K562 (cell line): ENCODE data around the gene MPG. TPM values are rescaled to one million over a fixed set of nuclear protein-coding genes. Genes with fewer than 3 reads are reported as not detected.
"Not testable (repeated sequence)": the region's sequence is repeated elsewhere in the genome, so short reads cannot be mapped to it uniquely, and the experiment has no call there.

ENCODE experiments used
- ATAC-seq: fragments of 200-7000 bp; cut with Tn5 transposase; 3 replicates; pipeline ENCODE4 v1.9.1; 2020; ENCODE audit warnings: moderate library complexity
- BruUV-seq: library from RNA; stranded (reverse); fragments of 400-500 nt; replicated peaks from 2 replicates; lab custom pipeline; 2021; lab: Mats Ljungman, UMichigan
- CTCF ChIA-PET: fragments of 300-600 bp; formaldehyde crosslinking; extraction: SDS; loops from one replicate; lab custom pipeline; 2021; ENCODE audit warnings: low intra/inter-chr PET ratio; lab: Yijun Ruan, JAX
- POLR2A ChIA-PET: fragments of 300-600, 350-650 bp; sonication (Branson Sonifier 250); formaldehyde crosslinking; extraction: SDS; loops from one replicate; lab custom pipeline; 2021; ENCODE audit warnings: antibody characterized with exemption, inconsistent platforms; lab: Yijun Ruan, JAX
- DNase-seq, 4 experiments: peaks; one replicate each; pipeline versions ENCODE4 v3.0.0 to v3.0.0-alpha.2; 2011 to 2018; ENCODE audit warnings: low spot score in 3 of 4, mixed read lengths in 3 of 4; ENCODE audit errors: extremely low read depth in 1 of 4
- FAIRE-seq: peaks from 2 replicates; lab custom pipeline; 2011; peaks lifted over from hg19 to GRCh38; lab: Jason Lieb, UNC
- H2AFZ ChIP-seq: 2 replicates; pipeline ENCODE4 v1.6.0; 2011; ENCODE audit warnings: low read depth, low read length, control low read depth, inconsistent platforms
- H3K27ac ChIP-seq: fragments of 200-600 bp; 3 replicates; pipeline ENCODE4 v1.8.0; 2011; ENCODE audit warnings: low read depth, mild to moderate bottlenecking, control low read depth, inconsistent platforms, low read length, moderate library complexity, mixed read lengths; ENCODE audit errors: extremely low read depth
- H3K27me3 ChIP-seq, 2 experiments: fragments of 300-600 bp in 1 of 2; 2 replicates in 1 of 2; 3 replicates in 1 of 2; pipeline versions ENCODE4 v1.6.0 to v1.8.0; 2011; ENCODE audit warnings: inconsistent platforms in 2 of 2, low read length in 2 of 2, mild to moderate bottlenecking in 1 of 2, mixed read lengths in 1 of 2, moderate library complexity in 1 of 2; ENCODE audit not compliant: control insufficient read depth in 2 of 2, insufficient read depth in 2 of 2
- H3K36me3 ChIP-seq: fragments of 300-600 bp; 3 replicates; pipeline ENCODE4 v1.8.0; 2011; ENCODE audit warnings: mild to moderate bottlenecking, low read length, inconsistent platforms; ENCODE audit not compliant: control insufficient read depth, insufficient read depth
- H3K4me1 ChIP-seq, 2 experiments: fragments of 200-600 bp in 1 of 2; replicated peaks in 1 of 2; 2 replicates in 1 of 2; 3 replicates in 1 of 2; pipeline versions ENCODE4 v1.5.1 to v1.8.0; 2011; ENCODE audit warnings: inconsistent platforms in 2 of 2, low read length in 2 of 2, mild to moderate bottlenecking in 1 of 2, mixed read lengths in 1 of 2, moderate library complexity in 1 of 2; ENCODE audit not compliant: control insufficient read depth in 2 of 2, insufficient read depth in 2 of 2
- H3K4me2 ChIP-seq: 2 replicates; pipeline ENCODE4 v1.6.1; 2011; ENCODE audit warnings: low read length, control low read depth, inconsistent platforms, mixed read lengths; ENCODE audit not compliant: insufficient read depth
- H3K4me3 ChIP-seq: fragments of 200-600 bp; sonication (generic), shearing (Covaris generic); 2 replicates; pipeline ENCODE4 v1.5.1; 2016; ENCODE audit warnings: control low read depth, inconsistent platforms
- H3K79me2 ChIP-seq: fragments of 200-600 bp; 3 replicates; pipeline ENCODE4 v1.8.0; 2011; ENCODE audit warnings: low read length, inconsistent platforms; ENCODE audit not compliant: control insufficient read depth, insufficient read depth
- H3K9ac ChIP-seq, 2 experiments: 2 replicates each; pipeline versions ENCODE4 v1.6.0 to v1.6.1; 2011; ENCODE audit warnings: low read depth in 2 of 2, low read length in 2 of 2, control low read depth in 1 of 2, inconsistent platforms in 1 of 2, mild to moderate bottlenecking in 1 of 2, mixed read lengths in 1 of 2; ENCODE audit not compliant: insufficient read depth in 1 of 2
- H3K9me1 ChIP-seq: one replicate; pipeline ENCODE4 v1.6.0; 2011; ENCODE audit warnings: inconsistent platforms, mild to moderate bottlenecking, low read length, moderate library complexity; ENCODE audit not compliant: control insufficient read depth, insufficient read depth
- H3K9me3 ChIP-seq: replicated peaks from 2 replicates; pipeline ENCODE4 v1.5.1; 2011; ENCODE audit warnings: low read depth, low read length, inconsistent platforms; ENCODE audit not compliant: control insufficient read depth, insufficient read depth
- H4K20me1 ChIP-seq: replicated peaks from 2 replicates; pipeline ENCODE4 v1.6.1; 2011; ENCODE audit warnings: low read length, inconsistent platforms, mixed read lengths; ENCODE audit not compliant: control insufficient read depth, insufficient read depth
- ZNF699 ChIP-seq: fragments of 250-450 bp; sonication (Bioruptor Pico); IDR thresholded peaks from 2 replicates; pipeline ENCODE4 v1.8.0; 2021; ENCODE audit warnings: mild to moderate bottlenecking, moderate library complexity; ENCODE audit not compliant: insufficient replicate concordance
- WGBS: fragments of 100-300 bp; shearing (Covaris generic); methylation state at CpG from one replicate; pipeline ENCODE4 v1.1.6; 2016; ENCODE audit warnings: low coverage, mixed read lengths; ENCODE audit not compliant: insufficient coverage; ENCODE audit errors: missing lambda C conversion rate; 5-methylcytosine and 5-hydroxymethylcytosine counted together
- in situ Hi-C: fragments of 300-500 bp; cut with MboI; formaldehyde crosslinking; loops from 4 replicates; pipeline ENCODE4 v1.15.0; 2018; ENCODE audit warnings: inconsistent platforms, mixed read lengths
- intact Hi-C: fragments of 100-400 bp; cut with micrococcal nuclease; formaldehyde crosslinking; loops from 2 replicates; pipeline ENCODE4 v1.14.2; 2022
- polyA plus RNA-seq, 8 experiments: library from polyadenylated mRNA; depleted of rRNA in 4 of 8; stranded (reverse) in 5 of 8; unstranded in 3 of 8; fragments of >200 nt; fragmentation: Nextera tagmentation in 2 of 8; fragmentation: Illumina TruSeq in 1 of 8; extraction: Ambion mirVana in 2 of 8; extraction: Trizol in 1 of 8; gene quantifications; 2 replicates each; pipeline versions ENCODE4 v1.2.1 to v1.2.3, GENCODE V29; 2011 to 2014; ENCODE audit warnings: inconsistent platforms in 1 of 8, missing spikeins in 1 of 8
- total RNA-seq, 7 experiments: library from RNA; depleted of rRNA in 6 of 7; stranded (reverse); fragments of >200 nt in 6 of 7; fragmentation: Illumina TruSeq in 2 of 7; extraction: Trizol in 2 of 7; gene quantifications; 2 replicates each; pipeline versions ENCODE4 v1.2.1 to v1.2.3, GENCODE V29; 2011 to 2021; ENCODE audit warnings: low replicate concordance in 1 of 7

Gene MPG
- total and polyA plus RNA-seq, 9 of the 15 experiments (the other 6 are each of a cell fraction or from before 2014, with no cell fraction given): 0.42 to 226 (median 36.2) TPM

- no peak for TF ChIP-seq ZNF699 (CRISPR knock-in tag)
These were observed 40.5 kb upstream of the MPG start (continued) for GRCh38 chr16:37511-37910.

DNA sequence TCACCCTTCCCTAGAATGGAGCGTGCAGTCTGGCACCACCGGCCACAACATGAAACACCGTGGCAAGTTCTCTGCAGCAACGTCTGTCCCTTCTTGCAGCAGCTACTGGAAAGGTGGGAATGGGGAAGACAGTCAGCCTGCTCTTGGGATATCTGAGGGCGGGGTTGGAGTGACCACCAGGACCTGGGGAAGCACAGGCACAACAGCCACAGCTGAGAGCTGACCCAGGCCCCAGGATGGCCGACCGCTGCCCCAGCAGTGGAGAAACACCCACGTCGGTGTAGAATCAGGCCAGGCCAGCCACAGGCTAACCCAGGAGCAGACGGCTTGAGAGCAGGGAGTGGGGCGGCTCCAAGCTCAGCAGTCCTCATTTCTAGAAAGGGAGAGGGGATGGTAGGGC lies 39.8 kb upstream of the MPG start:
- Histone ChIP-seq H4K20me1 (peaks cover 17% of the 10 kb centered on the region), H3K4me1 (peaks cover 16 to 55% of the 10 kb centered on the region in 2 experiments), H3K36me3 (peaks cover 59% of the 10 kb centered on the region)
- H2AFZ ChIP-seq, H3K27me3 ChIP-seq, H3K27ac ChIP-seq, H3K79me2 ChIP-seq, DNase-seq, ATAC-seq, BruUV-seq, H3K9me1 ChIP-seq, intact Hi-C loops, H3K9me3 ChIP-seq, FAIRE-seq, H3K4me3 ChIP-seq, in situ Hi-C loops, H3K4me2 ChIP-seq, H3K9ac ChIP-seq, CTCF ChIA-PET: not testable (repeated sequence)
- WGBS: 66% methylated on average over 10 of the region's 11 CpGs
- POLR2A ChIA-PET: interaction anchor here (1.0 kb wide), 1 partner anchor 15 kb away, joined by 7 read pairs; the partner anchor contains the start of genes POLR3K and SNRNP25
